Hepatocyte (in vitro differentiated cells): Measurements from ENCODE around the gene ZFP92. TPM values are rescaled to one million over a fixed set of nuclear protein-coding genes. Genes with fewer than 3 reads are reported as not detected.
A peak's percentile ranks its signal among the peaks of the same experiment; 100 is the strongest.

ENCODE experiments used
- DNase-seq: peaks from one replicate; pipeline ENCODE4 v3.0.0-alpha.2; 2016; ENCODE audit warnings: low spot score
- H2AFZ ChIP-seq: fragments of 200-600 bp; sonication (generic); 2 replicates; pipeline ENCODE4 v1.6.0; 2016; ENCODE audit warnings: antibody characterized with exemption, mild to moderate bottlenecking
- H3K27ac ChIP-seq: fragments of 200-600 bp; sonication (generic); 2 replicates; pipeline ENCODE4 v1.5.1; 2016; ENCODE audit warnings: mild to moderate bottlenecking
- H3K27me3 ChIP-seq: fragments of 200-600 bp; sonication (generic); 2 replicates; pipeline ENCODE4 v1.6.1; 2016
- H3K36me3 ChIP-seq: fragments of 200-600 bp; sonication (generic); replicated peaks from 2 replicates; pipeline ENCODE4 v1.5.1; 2016; ENCODE audit warnings: low read depth; ENCODE audit not compliant: insufficient read depth
- H3K4me1 ChIP-seq: fragments of 200-600 bp; sonication (generic); 2 replicates; pipeline ENCODE4 v1.5.1; 2016; ENCODE audit warnings: mild to moderate bottlenecking, moderate library complexity; ENCODE audit not compliant: insufficient read depth
- H3K4me2 ChIP-seq: fragments of 200-600 bp; sonication (generic); 2 replicates; pipeline ENCODE4 v1.6.0; 2016
- H3K4me3 ChIP-seq: fragments of 200-600 bp; sonication (generic); 2 replicates; pipeline ENCODE4 v1.5.1; 2016; ENCODE audit warnings: mild to moderate bottlenecking
- H3K79me2 ChIP-seq: fragments of 200-600 bp; sonication (generic); 2 replicates; pipeline ENCODE4 v1.6.0; 2017; ENCODE audit warnings: mild to moderate bottlenecking
- H3K9me2 ChIP-seq: fragments of 200-600 bp; sonication (generic); replicated peaks from 2 replicates; pipeline ENCODE4 v1.6.0; 2017; ENCODE audit warnings: mild to moderate bottlenecking; ENCODE audit not compliant: insufficient read depth
- H3K9me3 ChIP-seq: fragments of 200-600 bp; sonication (generic); 2 replicates; pipeline ENCODE4 v1.5.1; 2016; ENCODE audit warnings: low read depth, mild to moderate bottlenecking
- H4K20me1 ChIP-seq: fragments of 200-600 bp; sonication (generic); 2 replicates; pipeline ENCODE4 v1.6.0; 2016; ENCODE audit warnings: mild to moderate bottlenecking; ENCODE audit not compliant: insufficient read depth, poor library complexity, severe bottlenecking
- CTCF ChIP-seq: fragments of 200-600 bp; sonication (generic); IDR thresholded peaks from 2 replicates; pipeline ENCODE4 v1.5.1; 2016; ENCODE audit warnings: antibody characterized with exemption, mild to moderate bottlenecking; ENCODE audit not compliant: poor library complexity
- EZH2 ChIP-seq: fragments of 200-600 bp; sonication (generic); IDR thresholded peaks from 2 replicates; pipeline ENCODE4 v1.6.1; 2016; ENCODE audit warnings: antibody characterized with exemption, mild to moderate bottlenecking, borderline replicate concordance
- EZH2phosphoT487 ChIP-seq: fragments of 200-600 bp; sonication (generic); IDR thresholded peaks from one replicate; pipeline ENCODE4 v1.6.1; 2018; ENCODE audit warnings: antibody characterized with exemption, mild to moderate bottlenecking, low read depth, moderate library complexity; ENCODE audit not compliant: unreplicated experiment, severe bottlenecking
- WGBS: methylation state at CpG from one replicate; pipeline ENCODE4 v1.1.6; 2016; ENCODE audit warnings: low lambda C conversion rate; ENCODE audit errors: missing lambda C conversion rate; 5-methylcytosine and 5-hydroxymethylcytosine counted together
- polyA plus RNA-seq: library from polyadenylated mRNA; unstranded; fragments of >200 nt; fragmentation: Nextera tagmentation; extraction: Ambion mirVana; gene quantifications from 2 replicates; pipeline ENCODE4 v1.2.1, GENCODE V29; 2016
- total RNA-seq: library from RNA; depleted of rRNA; stranded (reverse); fragments of >200 nt; gene quantifications from 2 replicates; pipeline ENCODE4 v1.2.3, GENCODE V29; 2014

Gene ZFP92
- total and polyA plus RNA-seq, 2 experiments from 2014 or later = 0.33 to 0.90 TPM

- 87% methylated on average over 9 of the region's 12 CpGs for WGBS
- TF ChIP-seq EZH2 = no peak
- no peak for TF ChIP-seq CTCF
- TF ChIP-seq EZH2phosphoT487 = no peak
- Histone ChIP-seq H2AFZ (no peak overlapping the region), H3K79me2 (no peaks in the 10 kb centered on the region), H3K9me3 (no peaks in the 10 kb centered on the region), H4K20me1 (no peaks in the 10 kb centered on the region), H3K4me2 (no peak overlapping the region), H3K27me3 (no peaks in the 10 kb centered on the region), H3K27ac (no peak overlapping the region), H3K9me2 (no peaks in the 10 kb centered on the region), H3K4me3 (no peak overlapping the region), H3K4me1 (no peaks in the 10 kb centered on the region), H3K36me3 (no peaks in the 10 kb centered on the region)
- DNase-seq = no peak
Observed at GRCh38 chrX:153408871-153409351, 2.4 kb upstream of the ZFP92 start.

GRCh38 chrX:153409414-153410101 is 1.7 kb upstream of the ZFP92 start:
- Histone ChIP-seq H3K4me2 (no peak overlapping the region), H3K9me3 (no peaks in the 10 kb centered on the region), H3K27ac (no peak overlapping the region), H3K27me3 (no peaks in the 10 kb centered on the region), H3K79me2 (no peaks in the 10 kb centered on the region), H3K4me3 (no peak overlapping the region), H3K36me3 (no peaks in the 10 kb centered on the region), H4K20me1 (no peaks in the 10 kb centered on the region), H2AFZ (no peak overlapping the region), H3K4me1 (no peaks in the 10 kb centered on the region), H3K9me2 (no peaks in the 10 kb centered on the region)
- DNase-seq = no peak
- 90% methylated on average over 29 of the region's 30 CpGs for WGBS
- TF ChIP-seq EZH2phosphoT487 = no peak

- H3K79me2 ChIP-seq = no peaks in the 10 kb centered on the region
- no peak for DNase-seq
- no peak overlapping the region for H3K27ac ChIP-seq
- no peaks in the 10 kb centered on the region for H3K27me3 ChIP-seq
- H3K4me3 ChIP-seq = no peak overlapping the region
- TF ChIP-seq EZH2 = no peak
- TF ChIP-seq EZH2phosphoT487 = no peak
- TF ChIP-seq CTCF = no peak
- no peak overlapping the region for H3K4me2 ChIP-seq
- H4K20me1 ChIP-seq = no peaks in the 10 kb centered on the region
- 84% methylated on average over 15 of the region's 15 CpGs for WGBS
- H2AFZ ChIP-seq = no peak overlapping the region
- no peaks in the 10 kb centered on the region for H3K36me3 ChIP-seq
- H3K9me3 ChIP-seq = no peaks in the 10 kb centered on the region
- H3K9me2 ChIP-seq = no peaks in the 10 kb centered on the region
- no peaks in the 10 kb centered on the region for H3K4me1 ChIP-seq
Observed at GRCh38 chrX:153410373-153410772, 899 bp upstream of the ZFP92 start.

GRCh38 chrX:153410888-153411254 is 401 bp upstream of the ZFP92 start:
- H2AFZ ChIP-seq = no peak overlapping the region
- peak overlapping the region; percentile 85 for H3K4me2 ChIP-seq

More at GRCh38 chrX:153410888-153411254, 401 bp upstream of the ZFP92 start:
- Histone ChIP-seq H4K20me1 (no peaks in the 10 kb centered on the region), H3K27ac (no peak overlapping the region), H3K79me2 (no peaks in the 10 kb centered on the region), H3K27me3 (no peaks in the 10 kb centered on the region), H3K4me3 (no peak overlapping the region), H3K9me2 (no peaks in the 10 kb centered on the region), H3K9me3 (no peaks in the 10 kb centered on the region), H3K4me1 (no peaks in the 10 kb centered on the region), H3K36me3 (no peaks in the 10 kb centered on the region)
- 60% methylated on average over 11 of the region's 12 CpGs for WGBS
- no peak for DNase-seq
- TF ChIP-seq CTCF (no peak), EZH2 (no peak), EZH2phosphoT487 (no peak)
